Measurements from ENCODE around the gene SASH1.

- TF ChIP-seq POLR2A (IDR thresholded peaks at IDR 0.05) (no peak), CTCF (IDR thresholded peaks at IDR 0.05) (no peak)
Measured at GRCh38 chr6:148453906-148454305, 111.3 kb downstream of the SASH1 start.

Data from esophagus squamous epithelium (tissue), 4 donors.